ENCODE results near the gene GGA2. TPM values are rescaled to one million over a fixed set of nuclear protein-coding genes. Genes with fewer than 3 reads are reported as not detected.
A peak's percentile ranks its signal among the peaks of the same experiment; 100 is the strongest.

Gene GGA2
- total and polyA plus RNA-seq, 8 donors: 17.6 to 62.5 (median 37.3) TPM

DNA sequence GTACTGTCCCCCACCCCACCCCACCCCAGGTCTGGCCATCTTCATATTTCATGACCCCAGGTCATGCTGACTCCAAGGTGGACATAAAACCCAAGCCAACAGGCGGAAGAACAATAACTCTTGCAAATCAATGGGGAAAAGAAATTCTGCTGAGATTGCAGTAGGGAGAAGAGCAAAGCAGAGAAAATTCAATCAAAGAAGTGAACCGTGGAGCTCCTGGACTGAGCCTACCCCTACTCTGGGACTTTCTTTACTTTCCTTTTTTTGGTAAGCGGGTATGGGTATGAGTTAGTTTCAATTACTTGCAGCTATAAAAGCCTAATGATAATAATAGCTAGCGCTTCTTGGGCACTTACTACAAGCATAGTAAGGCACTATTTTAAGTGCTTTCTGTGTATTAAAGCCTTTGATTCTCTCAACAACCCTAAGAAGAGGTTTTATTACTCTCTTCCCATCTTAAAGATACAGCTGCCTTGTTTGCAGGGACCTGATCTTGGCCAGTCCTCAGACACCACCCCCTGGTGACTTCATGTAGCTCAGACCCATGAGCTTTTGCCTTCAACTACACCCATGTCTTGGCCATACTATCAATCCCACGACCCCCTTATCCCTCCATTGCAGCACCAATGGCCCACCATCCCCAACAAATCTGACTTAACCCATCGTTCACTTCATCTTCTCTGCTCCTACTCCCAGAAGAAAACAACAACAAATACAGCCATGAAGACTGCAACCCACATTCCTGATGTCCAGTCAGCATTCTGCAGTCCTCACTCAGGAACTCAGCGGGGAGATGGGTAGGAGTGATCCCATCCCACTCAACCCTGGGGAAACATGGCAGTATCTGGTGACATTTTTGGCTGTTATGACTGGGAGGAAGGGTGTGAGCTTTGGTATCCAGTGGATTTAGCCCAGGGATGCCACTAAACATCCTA lies 4.4 kb downstream of the GGA2 start:
- Histone ChIP-seq H3K4me1 (peaks cover 50 to 87% (median 80%) of the 10 kb centered on the region in 4 donors), H3K36me3 (no peaks in the 10 kb centered on the region), H3K4me3 (no peak overlapping the region), H3K9me3 (no peaks in the 10 kb centered on the region), H3K27ac (peak overlapping the region in 1 of 5 donors; percentile 77), H3K27me3 (no peaks in the 10 kb centered on the region)
- 75 to 88% (median 85%) methylated on average over 7 of the region's 7 CpGs for WGBS, 5 donors
- intact Hi-C loops (cut with DNase I; ENCODE audit: low total_unique reads): no loop called here
- no peak for TF ChIP-seq EP300 (IDR thresholded peaks at IDR 0.05)
- no peak for TF ChIP-seq CTCF (IDR thresholded peaks at IDR 0.05)
- no peak for TF ChIP-seq POLR2AphosphoS5 (IDR thresholded peaks at IDR 0.05)
- TF ChIP-seq POLR2A (IDR thresholded peaks at IDR 0.05): no peak
- DNase-seq: no peak

GRCh38 chr16:23505180-23505665 lies 5.1 kb downstream of the GGA2 start:
- no peak for DNase-seq
- 88 to 97% (median 92%) methylated on average over 9 of the region's 9 CpGs for WGBS, 5 donors
- no peaks in the 10 kb centered on the region for H3K27me3 ChIP-seq
- H3K27ac ChIP-seq: peak overlapping the region in 4 of 5 donors; percentile 18 to 77 (median 58)
- H3K36me3 ChIP-seq: peaks cover 0 to 3% (median 0%) of the 10 kb centered on the region in 4 donors
- peaks cover 57 to 94% (median 85%) of the 10 kb centered on the region in 4 donors for H3K4me1 ChIP-seq
- TF ChIP-seq POLR2A (IDR thresholded peaks at IDR 0.05) (no peak), POLR2AphosphoS5 (IDR thresholded peaks at IDR 0.05) (no peak), CTCF (IDR thresholded peaks at IDR 0.05) (no peak), EP300 (IDR thresholded peaks at IDR 0.05) (no peak)
- no peak overlapping the region for H3K4me3 ChIP-seq
- no peaks in the 10 kb centered on the region for H3K9me3 ChIP-seq
- intact Hi-C loops (cut with DNase I; ENCODE audit: low total_unique reads): no loop called here

DNA sequence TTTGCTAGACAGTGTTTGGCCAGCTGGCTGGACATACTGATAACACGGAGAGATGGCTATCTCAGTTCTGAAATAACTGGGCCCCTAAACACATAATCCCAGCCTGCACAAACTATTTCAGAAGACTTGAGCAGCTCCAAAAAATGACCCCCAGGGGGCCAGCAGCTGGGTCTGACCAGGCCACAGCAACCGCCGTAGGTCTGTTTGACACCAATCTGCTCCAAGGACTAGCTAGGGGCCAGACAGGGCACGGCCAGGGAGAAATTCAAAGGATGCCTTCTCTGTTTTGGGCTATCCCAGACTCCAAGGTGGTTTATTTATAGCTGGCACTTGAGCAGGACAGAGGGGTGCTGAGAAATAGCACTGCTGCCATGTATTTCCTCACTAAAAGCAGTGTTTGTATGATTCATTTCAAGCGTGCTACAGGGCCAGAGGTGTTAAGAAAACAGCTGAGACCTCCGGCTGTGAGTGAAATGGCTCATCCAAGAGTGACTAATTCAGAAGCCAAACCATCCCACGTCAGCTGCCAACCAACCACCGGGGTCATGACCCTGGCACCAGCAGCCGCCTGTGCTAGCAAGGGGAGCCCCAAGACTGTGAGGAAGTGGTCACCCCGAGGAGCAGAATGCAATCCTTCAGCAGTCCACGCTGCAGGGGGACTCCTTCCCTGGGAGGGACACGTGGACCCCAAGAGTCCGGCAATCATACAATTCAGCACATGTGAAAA lies 5.7 kb downstream of the GGA2 start:
- no peak overlapping the region for H3K4me3 ChIP-seq
- intact Hi-C loops (cut with DNase I; ENCODE audit: low total_unique reads): no loop called here
- peak in 1 of 2 donors; percentile 46 for DNase-seq

More for the DNA sequence above, 5.7 kb downstream of the GGA2 start:
- 33 to 52% (median 51%) methylated on average over 9 to 13 of the region's 13 CpGs for WGBS, 5 donors
- Histone ChIP-seq H3K4me1 (peaks cover 63 to 100% (median 91%) of the 10 kb centered on the region in 4 donors), H3K27ac (peak overlapping the region; percentile 9 to 77 (median 45)), H3K9me3 (no peaks in the 10 kb centered on the region), H3K36me3 (peaks cover 0 to 5% (median 0%) of the 10 kb centered on the region in 4 donors), H3K27me3 (no peaks in the 10 kb centered on the region)
- TF ChIP-seq POLR2AphosphoS5 (IDR thresholded peaks at IDR 0.05) (peak in 1 of 3 donors; percentile 59), CTCF (IDR thresholded peaks at IDR 0.05) (no peak)

Data from stomach (tissue), 9 donors.